Stimulated activated CD4-positive, alpha-beta T cell treated with anti-CD3 and anti-CD28 coated beads, Interleukin-12 subunit alpha, Interleukin-12 subunit beta, amount 100 ng/mL, for 4 hours (primary cell): Measurements from ENCODE around the gene CHST4.
"Not testable (repeated sequence)": the region's sequence is repeated elsewhere in the genome, so short reads cannot be mapped to it uniquely, and the experiment has no call there.

Experiments
- DNase-seq: peaks from one replicate; pipeline ENCODE4 v3.0.0-alpha.2; 2020

Gene CHST4

DNA sequence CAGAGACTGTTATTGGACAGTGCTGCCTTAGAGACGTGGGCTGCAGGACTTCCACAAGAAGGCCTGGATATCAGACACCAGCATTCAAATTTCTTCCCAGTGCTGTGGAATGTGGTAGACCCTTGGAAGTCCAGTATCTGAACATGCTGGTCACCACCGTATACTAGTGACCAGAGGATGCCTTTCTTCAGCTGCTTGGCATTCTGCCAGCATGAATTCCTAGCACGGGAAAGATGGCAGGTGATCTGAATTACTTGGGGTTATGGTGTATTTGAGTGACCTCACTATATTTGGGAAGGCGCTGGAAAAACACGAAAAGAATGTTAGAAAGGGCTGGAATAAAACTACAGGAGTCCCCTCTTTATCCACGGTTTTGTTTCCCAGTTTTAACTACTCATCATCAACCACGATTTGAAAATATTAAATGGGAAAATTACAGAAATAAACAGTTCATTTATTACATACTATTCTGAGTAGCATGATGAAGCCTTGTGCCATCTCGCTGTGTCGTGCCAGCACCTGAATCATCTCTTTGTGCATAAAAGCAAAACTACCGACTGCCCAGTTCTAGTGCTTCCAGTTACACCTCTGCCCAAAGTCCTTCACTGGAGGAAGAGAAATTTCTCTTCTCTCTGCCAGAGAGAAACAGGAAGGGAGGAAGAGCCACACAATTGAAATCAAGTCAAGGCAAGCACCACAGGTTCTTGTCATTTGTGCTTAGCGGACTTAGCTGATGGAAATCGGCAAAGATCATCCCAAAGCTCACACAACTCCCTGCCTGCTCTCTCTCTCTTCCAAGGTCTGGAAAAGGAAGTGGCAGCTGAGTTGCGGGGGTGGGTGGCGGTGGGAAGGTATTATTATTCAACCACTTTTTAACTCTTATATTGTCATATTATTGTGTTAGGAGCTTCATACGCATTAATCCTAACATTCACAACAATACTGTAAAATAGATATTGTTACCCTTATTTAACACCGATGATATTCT, 1.4 kb upstream of the CHST4 start:
- DNase-seq, result no peak

DNA sequence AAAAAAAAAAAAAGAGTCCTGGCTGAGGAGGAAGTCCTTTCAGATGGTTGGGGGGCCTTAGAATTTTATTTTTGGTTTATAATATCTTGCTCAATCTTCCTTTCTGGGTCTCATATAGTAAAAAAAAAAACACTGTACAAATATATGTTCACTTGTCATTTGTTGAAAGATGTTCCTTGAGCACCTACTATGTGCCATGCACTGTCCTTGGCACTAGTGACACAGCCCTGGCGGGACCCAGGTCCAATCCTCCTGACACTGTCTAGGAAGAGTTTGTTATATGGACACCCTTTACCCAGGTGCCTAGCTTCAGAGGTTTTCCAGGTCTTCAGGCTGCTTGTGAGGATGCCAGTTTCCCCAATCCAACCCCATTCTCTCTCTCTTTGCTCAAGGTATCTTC, 2.0 kb downstream of the CHST4 start:
- DNase-seq, result no peak

DNA sequence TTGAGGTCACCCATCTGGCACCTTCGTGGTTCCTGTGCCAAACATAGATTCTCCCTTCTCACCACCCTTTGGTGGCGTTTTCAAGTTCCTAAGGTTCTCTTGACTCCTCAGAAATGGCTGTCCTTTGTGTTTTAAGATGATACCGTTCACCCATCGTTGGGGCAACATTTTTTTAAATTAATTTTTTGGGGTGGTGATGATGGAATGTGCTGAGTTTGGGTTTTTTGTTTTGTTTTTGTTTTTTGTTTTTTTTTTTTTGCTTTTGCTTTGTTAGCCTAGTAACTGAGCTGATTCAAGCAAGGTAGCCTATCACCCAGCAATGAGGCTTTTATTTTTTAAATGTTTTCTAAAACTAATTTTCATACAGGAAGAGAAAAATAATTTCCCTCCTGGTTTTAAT, 2.6 kb downstream of the CHST4 start:
- DNase-seq, result no peak

DNA sequence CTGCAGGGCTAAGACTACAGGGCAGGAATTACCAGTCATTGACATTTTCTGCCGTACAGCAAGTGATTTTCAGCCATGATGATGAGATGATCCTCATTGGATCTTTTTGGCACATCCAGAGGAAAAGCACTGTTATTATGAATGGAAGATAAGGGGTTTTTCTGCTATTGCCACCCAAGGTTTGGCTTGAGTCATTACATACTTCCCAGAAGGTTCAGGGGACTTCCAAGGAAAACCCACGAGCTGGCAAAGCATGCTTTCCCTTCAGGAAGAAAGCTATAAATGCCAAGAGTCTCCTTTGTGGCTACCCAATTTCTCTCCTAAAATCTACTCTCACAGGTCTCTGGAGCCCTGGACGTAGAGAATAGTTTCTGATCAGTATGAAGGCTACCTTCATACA, 6.1 kb downstream of the CHST4 start:
- no peak for DNase-seq

DNA sequence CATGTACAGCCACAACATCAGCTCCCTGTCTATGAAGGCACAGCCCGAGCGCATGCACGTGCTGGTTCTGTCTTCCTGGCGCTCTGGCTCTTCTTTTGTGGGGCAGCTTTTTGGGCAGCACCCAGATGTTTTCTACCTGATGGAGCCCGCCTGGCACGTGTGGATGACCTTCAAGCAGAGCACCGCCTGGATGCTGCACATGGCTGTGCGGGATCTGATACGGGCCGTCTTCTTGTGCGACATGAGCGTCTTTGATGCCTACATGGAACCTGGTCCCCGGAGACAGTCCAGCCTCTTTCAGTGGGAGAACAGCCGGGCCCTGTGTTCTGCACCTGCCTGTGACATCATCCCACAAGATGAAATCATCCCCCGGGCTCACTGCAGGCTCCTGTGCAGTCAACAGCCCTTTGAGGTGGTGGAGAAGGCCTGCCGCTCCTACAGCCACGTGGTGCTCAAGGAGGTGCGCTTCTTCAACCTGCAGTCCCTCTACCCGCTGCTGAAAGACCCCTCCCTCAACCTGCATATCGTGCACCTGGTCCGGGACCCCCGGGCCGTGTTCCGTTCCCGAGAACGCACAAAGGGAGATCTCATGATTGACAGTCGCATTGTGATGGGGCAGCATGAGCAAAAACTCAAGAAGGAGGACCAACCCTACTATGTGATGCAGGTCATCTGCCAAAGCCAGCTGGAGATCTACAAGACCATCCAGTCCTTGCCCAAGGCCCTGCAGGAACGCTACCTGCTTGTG, 10.7 kb downstream of the CHST4 start:
- no peak for DNase-seq

DNA sequence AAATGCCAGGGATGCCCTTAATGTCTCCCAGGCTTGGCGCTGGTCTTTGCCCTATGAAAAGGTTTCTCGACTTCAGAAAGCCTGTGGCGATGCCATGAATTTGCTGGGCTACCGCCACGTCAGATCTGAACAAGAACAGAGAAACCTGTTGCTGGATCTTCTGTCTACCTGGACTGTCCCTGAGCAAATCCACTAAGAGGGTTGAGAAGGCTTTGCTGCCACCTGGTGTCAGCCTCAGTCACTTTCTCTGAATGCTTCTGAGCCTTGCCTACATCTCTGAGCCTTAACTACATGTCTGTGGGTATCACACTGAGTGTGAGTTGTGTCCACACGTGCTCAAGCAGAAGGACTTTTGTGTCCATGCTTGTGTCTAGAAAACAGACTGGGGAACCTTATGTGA, 11.4 kb downstream of the CHST4 start:
- DNase-seq, result peak; percentile 2

DNA sequence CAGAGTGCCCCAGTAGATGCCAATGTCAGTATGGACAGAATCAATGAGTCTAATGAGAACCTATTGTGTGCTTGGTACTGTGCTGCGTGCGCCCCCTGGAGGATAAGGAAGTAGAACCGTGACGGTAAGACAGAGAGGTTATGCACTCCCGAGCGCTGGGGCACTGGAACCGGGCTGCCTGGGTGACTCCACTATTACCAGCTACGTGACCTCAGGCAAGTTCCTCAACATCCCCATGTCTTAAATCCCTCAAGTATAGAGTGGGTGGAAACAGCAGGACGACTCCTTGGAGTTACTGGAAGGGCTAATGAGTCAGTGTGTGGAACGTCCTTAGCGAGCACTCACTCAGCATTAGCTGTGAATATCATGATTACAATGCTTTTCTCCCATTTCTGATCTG, 16.2 kb downstream of the CHST4 start:
- DNase-seq, result peak; percentile 40

DNA sequence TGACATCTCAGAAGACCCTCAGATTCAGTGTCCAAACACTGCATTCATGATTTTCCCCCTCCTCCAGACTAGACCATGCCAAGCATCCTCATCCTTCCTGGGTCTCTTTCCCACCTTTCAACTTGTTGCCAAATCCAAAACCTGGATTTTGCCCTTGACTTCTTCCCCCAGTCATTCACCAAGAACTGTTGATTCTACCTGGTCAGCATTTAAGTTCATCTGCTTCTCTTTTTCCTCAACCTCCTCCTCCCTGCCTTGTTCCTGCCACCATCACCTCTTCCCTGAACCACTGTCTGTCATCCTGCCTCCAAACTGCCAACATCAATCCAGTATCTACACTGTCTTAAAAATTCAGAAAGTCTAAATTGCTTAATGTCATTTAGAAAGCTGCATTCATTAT, 20.9 kb downstream of the CHST4 start:
- DNase-seq, result no peak

DNA sequence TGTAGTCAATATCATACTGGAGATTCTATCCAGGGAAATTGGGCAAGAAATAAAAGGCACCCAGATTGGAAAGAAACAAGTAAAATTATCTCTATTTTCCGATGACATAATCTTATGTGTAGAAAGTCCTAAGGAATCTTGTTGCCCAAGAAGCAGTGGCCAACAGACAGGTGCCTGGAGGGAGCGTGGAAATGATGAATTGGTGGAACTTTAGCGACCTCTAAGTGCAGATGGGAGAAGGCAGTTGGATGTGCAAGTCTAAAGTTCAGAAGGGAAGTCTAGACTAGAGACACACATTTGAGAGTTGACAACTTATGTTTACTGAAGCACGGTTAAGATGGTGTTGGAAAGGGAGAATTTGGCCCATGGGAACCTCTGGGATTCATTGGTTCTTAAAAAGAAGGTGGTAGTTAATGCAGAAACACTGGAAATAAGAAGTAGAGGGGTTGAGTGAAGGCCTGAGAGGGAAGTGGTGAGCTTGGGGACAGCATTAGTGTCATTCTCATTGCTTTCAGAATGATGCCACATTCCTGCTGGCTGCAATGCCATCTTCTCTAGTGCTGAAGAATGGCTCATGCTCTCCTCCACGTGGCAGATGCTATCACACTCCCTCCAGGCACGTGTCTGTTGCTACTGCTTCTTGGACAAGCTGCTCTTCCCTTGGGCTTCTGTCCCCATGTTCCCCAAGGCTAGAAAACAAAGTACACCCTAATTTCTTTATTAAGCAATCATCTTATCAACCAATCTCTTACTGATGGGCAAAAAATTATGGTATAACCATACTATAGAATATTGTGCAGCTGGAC, 26.7 kb downstream of the CHST4 start:
- no peak for DNase-seq

DNA sequence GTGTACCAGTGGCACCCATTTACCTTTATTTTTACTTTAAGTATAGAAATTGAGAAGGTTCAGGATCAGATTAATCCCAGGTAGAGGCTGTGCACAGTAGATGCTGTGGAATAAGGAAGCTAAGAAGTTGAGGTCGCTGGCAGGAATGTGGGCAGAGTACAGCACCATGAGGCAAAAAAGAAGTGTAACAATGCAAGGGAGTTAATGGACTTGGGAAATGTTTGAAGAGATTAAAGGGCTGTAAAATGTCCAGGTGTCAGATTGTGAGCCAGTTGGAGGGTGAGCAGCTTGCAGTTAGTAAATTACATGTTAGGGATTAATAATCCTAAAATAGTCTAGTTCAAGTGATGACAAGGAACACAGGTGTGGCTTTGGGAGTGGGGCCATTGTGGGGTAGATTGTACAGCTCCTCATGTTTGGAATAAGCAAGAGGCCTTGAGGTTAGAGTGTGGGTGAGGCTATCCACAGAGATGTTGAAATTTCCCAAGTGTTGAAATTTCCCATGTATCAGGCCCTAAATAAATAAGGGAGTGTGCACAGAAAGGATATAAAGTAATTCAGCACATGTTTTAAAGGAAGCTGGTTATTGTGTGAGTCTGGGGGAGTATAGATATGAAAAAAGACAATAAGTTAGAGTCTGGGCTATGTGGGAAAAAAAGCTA, 29.1 kb downstream of the CHST4 start:
- DNase-seq, result no peak

DNA sequence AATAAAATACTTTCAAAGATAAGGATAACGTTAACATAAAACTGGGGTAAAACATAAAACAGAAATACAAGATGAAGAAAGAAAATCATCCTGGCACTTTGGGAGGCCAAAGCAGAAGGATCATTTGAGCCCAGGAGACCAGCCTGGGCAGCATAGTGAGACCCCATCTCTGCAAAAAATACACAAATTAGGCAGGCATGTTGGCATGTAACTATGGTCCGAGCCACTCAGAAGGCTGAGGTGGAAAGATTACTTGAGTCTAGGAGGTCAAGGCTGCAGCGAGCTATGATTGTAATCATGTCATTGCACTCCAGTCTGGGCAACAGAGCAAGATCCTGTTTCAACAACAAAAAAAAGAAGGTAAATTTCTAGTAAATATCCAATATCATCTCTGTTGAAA, 31.1 kb downstream of the CHST4 start:
- DNase-seq, result no peak

DNA sequence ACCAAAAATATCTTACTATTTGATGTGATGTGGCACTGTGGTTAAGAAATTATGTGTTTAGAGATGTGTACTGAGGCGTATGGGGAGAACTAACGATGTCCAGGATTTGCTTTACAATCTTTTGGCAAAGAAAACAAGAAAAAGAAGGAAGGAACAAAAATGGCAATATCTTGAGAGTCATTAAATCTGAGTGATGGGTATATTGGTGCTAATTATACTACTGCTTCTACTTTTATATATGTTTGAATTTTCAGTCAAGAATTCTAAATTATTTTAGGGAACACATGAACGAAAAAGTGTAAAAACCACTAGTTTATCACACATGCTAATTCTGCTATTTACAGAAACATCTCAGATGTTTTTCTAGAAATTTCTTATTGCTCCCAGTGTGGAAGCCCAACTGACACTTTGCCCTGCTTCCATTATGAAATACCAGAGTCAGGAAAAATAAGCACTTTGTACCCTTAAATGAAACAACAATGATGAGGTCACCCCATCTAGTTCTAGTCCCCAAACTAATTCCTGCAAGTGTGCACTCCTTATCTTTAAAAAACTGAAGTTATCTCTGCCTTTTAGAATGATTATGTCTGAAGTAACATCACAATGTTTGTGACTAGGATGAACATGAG, 31.8 kb downstream of the CHST4 start:
- no peak for DNase-seq

DNA sequence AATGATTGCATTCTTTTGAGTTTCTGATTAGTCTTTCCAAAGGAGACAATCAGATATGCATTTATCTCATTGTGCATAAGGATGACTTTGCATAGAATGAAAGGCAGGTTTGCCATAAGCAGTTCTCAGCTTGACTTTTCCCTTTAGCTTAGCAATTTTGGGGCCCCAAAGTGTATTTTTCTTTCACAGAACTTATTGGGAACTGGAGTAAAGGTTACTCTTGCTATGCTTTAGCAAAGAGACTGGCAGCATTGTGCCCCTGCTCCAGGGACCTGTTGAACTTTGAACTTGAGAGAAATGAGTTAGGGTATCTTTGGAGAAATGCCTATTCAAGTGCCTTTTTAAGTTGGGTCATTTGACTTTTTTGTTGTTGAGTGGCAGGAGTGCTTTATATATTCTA, 33.6 kb downstream of the CHST4 start:
- DNase-seq, result no peak

DNA sequence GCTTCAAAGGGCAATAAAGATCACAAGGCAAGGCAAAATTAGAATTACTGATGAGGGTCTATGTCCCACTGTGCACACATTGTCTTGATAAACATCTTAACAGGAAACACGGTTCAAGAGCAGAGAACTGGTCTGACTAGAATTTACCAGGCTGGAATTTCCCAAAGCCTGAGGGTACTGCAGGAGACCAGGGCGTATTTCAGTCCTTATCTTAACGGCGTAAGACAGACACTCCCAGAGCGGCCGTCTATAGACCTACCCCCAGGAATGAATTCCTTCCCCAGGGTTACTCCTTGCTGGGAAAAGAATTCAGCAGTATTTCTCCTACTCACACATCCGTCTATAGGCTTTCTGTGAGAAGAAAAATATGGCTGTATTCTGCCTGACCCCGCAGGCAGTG, 35.7 kb downstream of the CHST4 start:
- not testable (repeated sequence) for DNase-seq

DNA sequence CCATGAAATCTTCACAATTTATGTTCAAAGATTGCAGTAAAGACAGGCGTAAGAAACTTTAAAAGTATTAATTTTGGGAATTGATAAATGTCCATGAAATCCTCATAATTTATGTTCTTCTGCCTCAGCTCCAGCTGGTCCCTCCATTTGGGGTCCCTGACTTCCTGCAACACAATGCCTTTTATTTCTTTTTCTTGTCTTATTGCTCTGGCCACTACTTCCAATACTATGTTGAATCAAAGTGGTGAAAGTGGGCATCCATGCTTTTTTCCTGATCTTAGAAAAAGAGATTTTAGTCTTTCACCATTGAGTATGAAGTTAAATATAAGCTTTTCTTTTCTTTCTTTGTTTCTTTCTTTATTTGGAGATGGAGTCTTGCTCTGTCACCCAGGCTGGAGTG, 36.3 kb downstream of the CHST4 start:
- DNase-seq, result no peak

DNA sequence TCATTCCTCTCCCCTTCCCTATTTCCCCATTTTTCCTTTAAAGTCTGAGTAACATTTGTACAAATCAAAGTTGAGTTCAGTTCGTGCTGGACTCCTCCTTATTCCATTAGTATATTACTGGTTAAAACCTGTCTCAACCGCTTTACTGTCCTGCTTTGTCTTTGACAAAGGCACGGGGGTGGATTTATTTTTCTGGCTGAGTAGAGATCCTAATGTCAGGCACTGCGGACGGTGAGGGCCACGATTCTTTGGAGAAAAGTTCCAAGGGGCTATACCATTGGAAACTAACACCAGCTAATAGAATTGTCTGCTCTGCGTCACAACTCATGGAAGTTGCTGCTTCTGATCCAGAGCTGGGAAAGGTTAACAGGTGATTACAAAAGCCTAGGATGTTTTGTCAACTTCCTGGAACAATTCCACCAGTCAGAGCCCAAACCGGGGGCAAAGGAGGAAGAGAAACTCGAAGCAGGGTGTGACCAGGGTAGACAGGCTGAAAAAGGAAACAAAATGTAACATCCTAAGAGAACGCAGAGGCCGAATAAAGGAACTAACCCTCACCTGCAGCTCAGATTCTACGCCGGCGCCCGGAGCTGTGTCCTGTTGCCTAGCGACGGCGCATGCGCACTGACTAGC, 38.2 kb downstream of the CHST4 start:
- peak; percentile 3 for DNase-seq

DNA sequence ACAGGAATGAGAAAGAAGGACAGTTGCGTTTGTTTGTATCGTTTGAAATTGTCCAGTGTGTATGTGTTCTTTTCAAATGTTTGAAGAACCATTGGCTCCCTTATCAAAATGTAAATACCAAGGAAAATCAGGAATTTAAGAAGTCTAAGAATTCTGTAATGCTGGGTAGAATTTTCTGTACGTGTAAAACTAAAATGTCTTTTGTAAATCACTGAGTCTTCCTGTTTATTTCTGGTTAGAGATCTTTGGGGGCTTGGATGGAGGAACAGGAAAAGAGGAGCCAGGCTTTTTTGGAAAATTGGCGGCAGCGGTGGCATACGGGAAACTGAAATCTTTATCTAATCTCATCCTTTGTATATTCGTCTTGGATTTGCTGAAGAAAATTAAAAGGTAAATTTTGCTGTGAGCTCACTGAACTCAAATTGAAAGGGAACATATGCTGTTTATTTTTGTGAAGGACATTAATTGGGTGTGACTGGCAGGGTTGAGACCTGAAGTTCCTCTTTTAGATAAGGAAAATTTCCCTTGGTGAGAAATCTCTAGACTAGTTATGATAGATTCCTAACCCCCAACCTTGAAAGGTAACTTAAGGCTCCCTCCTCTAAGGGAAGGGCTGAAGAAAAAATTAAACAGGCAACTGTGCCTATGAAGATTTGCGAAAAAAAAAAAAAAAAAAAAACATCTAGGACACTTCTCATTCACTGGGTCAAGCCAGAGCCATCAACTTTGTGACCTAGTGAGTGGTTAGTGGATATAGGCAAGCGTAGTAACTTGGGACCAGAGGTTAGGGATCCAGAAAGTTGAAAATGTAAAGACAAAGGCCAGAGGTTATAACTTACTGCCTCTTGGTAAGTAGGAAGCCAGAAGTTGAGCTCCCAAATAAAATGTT, 39.8 kb downstream of the CHST4 start:
- no peak for DNase-seq

DNA sequence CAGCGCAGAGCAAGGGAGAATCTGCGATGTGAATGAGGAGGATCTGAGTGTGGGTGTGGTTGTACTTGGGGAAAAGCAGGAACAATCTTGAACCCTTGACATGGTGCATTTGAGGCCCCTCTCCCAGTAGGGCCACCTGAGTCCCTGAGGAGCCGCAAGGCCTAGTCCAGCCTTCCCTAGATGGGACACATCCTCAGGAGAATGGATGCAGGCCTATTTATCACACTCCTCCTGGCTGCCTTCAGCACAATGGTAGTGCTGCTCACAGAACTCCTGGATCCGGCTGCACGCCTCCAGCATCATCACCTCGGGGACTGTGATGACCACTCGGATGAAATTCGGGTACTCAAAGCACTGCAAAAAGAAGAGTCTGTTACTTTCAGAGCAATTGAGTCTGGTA, 41.7 kb downstream of the CHST4 start:
- DNase-seq, result no peak

DNA sequence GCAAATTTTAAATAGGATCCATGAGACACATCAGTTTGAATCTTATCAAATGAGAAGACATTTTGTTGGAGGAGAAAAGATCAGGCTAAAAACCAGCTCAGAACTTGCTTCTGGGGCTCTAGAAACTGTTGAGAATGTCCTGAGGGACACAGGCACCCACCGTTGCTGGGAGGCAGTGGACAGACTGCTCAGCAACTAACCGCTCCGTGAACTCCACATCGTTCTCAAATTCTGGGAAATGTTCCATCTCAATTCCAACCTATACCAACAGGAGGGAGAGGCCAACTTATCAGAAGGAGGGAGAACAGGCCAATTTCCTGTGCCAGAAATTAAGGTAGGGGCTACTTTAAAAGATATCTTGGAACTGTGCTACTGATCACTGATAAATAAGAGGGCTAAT, 42.3 kb downstream of the CHST4 start:
- no peak for DNase-seq

DNA sequence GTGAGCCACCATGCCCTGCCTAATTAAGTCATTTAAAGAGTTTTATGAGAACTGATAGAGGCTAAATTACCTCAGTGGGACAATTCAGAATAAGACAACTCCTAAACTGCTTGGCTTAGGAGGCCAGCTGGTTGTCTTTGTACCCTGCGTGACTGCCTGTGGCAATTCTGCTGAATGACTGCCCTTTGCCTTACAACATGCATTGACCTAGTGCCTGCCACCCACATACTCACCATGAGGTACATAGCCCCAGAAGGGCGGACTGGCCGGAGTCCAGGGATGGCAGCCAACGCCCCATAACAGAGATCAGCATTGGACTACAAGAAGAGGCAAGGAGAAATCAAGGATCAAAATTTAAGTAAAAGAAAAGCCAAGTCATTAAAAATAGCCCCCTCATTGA, 43.4 kb downstream of the CHST4 start:
- no peak for DNase-seq

DNA sequence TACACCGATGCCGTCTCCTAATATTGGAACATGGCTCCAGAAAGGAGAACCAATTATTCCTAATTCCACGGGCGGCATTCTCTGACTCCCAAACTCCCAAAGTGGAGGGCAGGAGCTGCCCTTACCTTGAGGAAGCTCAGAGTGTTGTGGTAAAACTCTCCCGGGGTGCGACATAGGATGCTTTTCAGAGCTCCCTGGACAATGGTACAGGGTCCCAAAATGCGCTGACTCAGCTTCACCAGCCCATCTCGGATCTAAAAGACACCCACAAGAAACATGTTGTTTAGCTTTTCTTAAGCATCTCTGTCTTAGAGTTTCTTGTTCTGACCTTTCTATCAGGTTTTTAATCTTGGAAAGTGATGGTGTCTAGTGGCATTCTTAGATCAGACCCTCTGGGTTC, 43.9 kb downstream of the CHST4 start:
- DNase-seq, result no peak
